Measurements from ENCODE around the gene MYL9. TPM values are rescaled to one million over a fixed set of nuclear protein-coding genes. Genes with fewer than 3 reads are reported as not detected.

Gene MYL9
- polyA plus RNA-seq, 1 donor (not counting 4 experiments of a cell fraction or from before 2014, with no cell fraction given), result 1.7 TPM

DNA sequence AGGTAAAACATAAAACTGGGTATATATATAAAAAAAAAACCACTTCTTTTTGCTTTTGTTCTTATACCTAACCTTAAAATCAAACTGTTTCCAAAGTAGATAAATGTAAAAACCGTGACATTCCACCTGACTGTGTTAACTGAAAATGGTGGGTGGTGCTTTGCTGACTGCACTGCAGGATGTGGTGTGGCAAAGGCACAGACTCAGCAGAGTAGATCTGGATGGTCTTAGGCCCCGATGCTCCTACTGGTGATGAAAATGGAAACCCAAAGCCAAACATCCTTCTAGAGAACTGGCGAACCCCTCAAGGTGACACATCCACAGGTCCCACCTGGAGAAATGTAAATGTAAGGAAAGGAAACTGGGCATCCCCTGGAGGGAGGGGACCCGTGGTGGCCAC lies 41.0 kb downstream of the MYL9 start:
- TF ChIP-seq EZH2 (IDR thresholded peaks at IDR 0.05; ENCODE audit: low read length), result no peak
- no peak for TF ChIP-seq CTCF (optimal IDR thresholded peaks at IDR 0.05 in 1 of 3, IDR thresholded peaks at IDR 0.05 in 1 of 3, conservative IDR thresholded peaks at IDR 0.05 in 1 of 3; ENCODE audit: extremely low read depth in 1 of 3, insufficient read depth in 2 of 3, low read length in 3 of 3)
- no peaks in the 10 kb centered on the region for H3K9me1 ChIP-seq (ENCODE audit: control insufficient read depth, extremely low read depth, insufficient read depth, low read length)
- dilution Hi-C loops (cut with MboI; ENCODE audit: extremely low pct_ligation_motif_present, low sequenced_read_pairs), result no loop called here
- H3K79me2 ChIP-seq (ENCODE audit: control insufficient read depth, insufficient read depth, low read length), result peaks cover 2% of the 10 kb centered on the region
- H3K27ac ChIP-seq (ENCODE audit: control insufficient read depth, insufficient read depth, low read length), result no peak overlapping the region
- H3K4me3 ChIP-seq (ENCODE audit: control insufficient read depth in 2 of 3, extremely low read depth in 1 of 3, insufficient read depth in 2 of 3, low read depth in 1 of 3, low read length in 3 of 3), result no peak overlapping the region
- peaks cover 0 to 12% of the 10 kb centered on the region in 2 experiments for H3K36me3 ChIP-seq (ENCODE audit: control insufficient read depth in 2 of 2, extremely low read depth in 1 of 2, insufficient read depth in 2 of 2, low read length in 2 of 2)
- H2AFZ ChIP-seq (ENCODE audit: control insufficient read depth, low read length), result no peak overlapping the region
- FAIRE-seq (no peak), DNase-seq (ENCODE audit: low read depth, low spot score) (no peak)
- H3K4me1 ChIP-seq (ENCODE audit: control insufficient read depth, extremely low read depth, insufficient read depth, low read length), result peaks cover 22% of the 10 kb centered on the region
- no peaks in the 10 kb centered on the region for H3K9me3 ChIP-seq (ENCODE audit: control insufficient read depth, low read depth, low read length)
- no peaks in the 10 kb centered on the region for H3K27me3 ChIP-seq (ENCODE audit: control insufficient read depth, extremely low read depth, insufficient read depth, low read length)
- H3K9ac ChIP-seq (ENCODE audit: control insufficient read depth, extremely low read depth, insufficient read depth, low read length), result no peak overlapping the region
- H4K20me1 ChIP-seq (ENCODE audit: control insufficient read depth, extremely low read depth, insufficient read depth, low read length), result no peaks in the 10 kb centered on the region
- no peak overlapping the region for H3K4me2 ChIP-seq (ENCODE audit: control insufficient read depth, extremely low read depth, insufficient read depth, low read depth, low read length)

DNA sequence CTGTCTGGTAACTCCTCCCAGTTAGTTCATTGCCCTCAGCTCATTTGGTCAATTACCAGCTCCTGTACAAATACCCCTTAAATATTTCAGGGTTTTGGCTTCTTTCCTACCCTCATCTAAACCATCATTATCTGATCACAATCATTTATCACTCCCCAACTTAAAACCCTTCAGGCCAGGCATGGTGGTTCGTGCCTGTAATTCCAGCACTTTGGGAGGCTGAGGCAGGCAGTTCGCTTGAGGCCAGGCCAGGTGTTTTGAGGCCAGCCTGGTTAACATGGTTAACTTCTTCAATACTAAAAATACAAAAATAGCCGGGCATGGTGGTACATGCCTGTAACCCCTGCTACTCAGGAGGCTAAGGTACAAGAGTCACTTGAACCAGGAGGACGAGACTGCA lies 41.5 kb downstream of the MYL9 start:
- Histone ChIP-seq H3K4me1 (ENCODE audit: control insufficient read depth, extremely low read depth, insufficient read depth, low read length) (peaks cover 22% of the 10 kb centered on the region), H3K9ac (ENCODE audit: control insufficient read depth, extremely low read depth, insufficient read depth, low read length) (no peak overlapping the region), H3K36me3 (ENCODE audit: control insufficient read depth in 2 of 2, extremely low read depth in 1 of 2, insufficient read depth in 2 of 2, low read length in 2 of 2) (peaks cover 0 to 12% of the 10 kb centered on the region in 2 experiments), H4K20me1 (ENCODE audit: control insufficient read depth, extremely low read depth, insufficient read depth, low read length) (no peaks in the 10 kb centered on the region), H2AFZ (ENCODE audit: control insufficient read depth, low read length) (no peak overlapping the region), H3K27me3 (ENCODE audit: control insufficient read depth, extremely low read depth, insufficient read depth, low read length) (no peaks in the 10 kb centered on the region), H3K9me3 (ENCODE audit: control insufficient read depth, low read depth, low read length) (no peaks in the 10 kb centered on the region), H3K4me3 (ENCODE audit: control insufficient read depth in 2 of 3, extremely low read depth in 1 of 3, insufficient read depth in 2 of 3, low read depth in 1 of 3, low read length in 3 of 3) (no peak overlapping the region), H3K79me2 (ENCODE audit: control insufficient read depth, insufficient read depth, low read length) (no peaks in the 10 kb centered on the region), H3K9me1 (ENCODE audit: control insufficient read depth, extremely low read depth, insufficient read depth, low read length) (no peaks in the 10 kb centered on the region), H3K4me2 (ENCODE audit: control insufficient read depth, extremely low read depth, insufficient read depth, low read depth, low read length) (no peak overlapping the region), H3K27ac (ENCODE audit: control insufficient read depth, insufficient read depth, low read length) (no peak overlapping the region)
- dilution Hi-C loops (cut with MboI; ENCODE audit: extremely low pct_ligation_motif_present, low sequenced_read_pairs), result no loop called here
- no peak for TF ChIP-seq EZH2 (IDR thresholded peaks at IDR 0.05; ENCODE audit: low read length)
- no peak for TF ChIP-seq CTCF (optimal IDR thresholded peaks at IDR 0.05 in 1 of 3, IDR thresholded peaks at IDR 0.05 in 1 of 3, conservative IDR thresholded peaks at IDR 0.05 in 1 of 3; ENCODE audit: extremely low read depth in 1 of 3, insufficient read depth in 2 of 3, low read length in 3 of 3)
- no peak for FAIRE-seq
- DNase-seq (ENCODE audit: low read depth, low spot score), result no peak

All from keratinocyte (primary cell).